Retinal pigment epithelial cell (primary cell): ENCODE results near the gene ZNF284.

Experiments
- DNase-seq: peaks from one replicate; pipeline ENCODE4 v3.0.0-alpha.2; 2010; ENCODE audit warnings: low read depth
- H3K4me3 ChIP-seq: 2 replicates; pipeline ENCODE4 v1.5.1; 2011; ENCODE audit warnings: mild to moderate bottlenecking, low read length, control low read depth, moderate library complexity
- TF ChIP-seq, protein P1 (sequence below): conservative IDR thresholded peaks from 2 replicates; pipeline ENCODE4 v1.5.1; 2011; ENCODE audit warnings: low read depth, low read length, control low read depth, inconsistent platforms

The ZNF284 gene

DNA sequence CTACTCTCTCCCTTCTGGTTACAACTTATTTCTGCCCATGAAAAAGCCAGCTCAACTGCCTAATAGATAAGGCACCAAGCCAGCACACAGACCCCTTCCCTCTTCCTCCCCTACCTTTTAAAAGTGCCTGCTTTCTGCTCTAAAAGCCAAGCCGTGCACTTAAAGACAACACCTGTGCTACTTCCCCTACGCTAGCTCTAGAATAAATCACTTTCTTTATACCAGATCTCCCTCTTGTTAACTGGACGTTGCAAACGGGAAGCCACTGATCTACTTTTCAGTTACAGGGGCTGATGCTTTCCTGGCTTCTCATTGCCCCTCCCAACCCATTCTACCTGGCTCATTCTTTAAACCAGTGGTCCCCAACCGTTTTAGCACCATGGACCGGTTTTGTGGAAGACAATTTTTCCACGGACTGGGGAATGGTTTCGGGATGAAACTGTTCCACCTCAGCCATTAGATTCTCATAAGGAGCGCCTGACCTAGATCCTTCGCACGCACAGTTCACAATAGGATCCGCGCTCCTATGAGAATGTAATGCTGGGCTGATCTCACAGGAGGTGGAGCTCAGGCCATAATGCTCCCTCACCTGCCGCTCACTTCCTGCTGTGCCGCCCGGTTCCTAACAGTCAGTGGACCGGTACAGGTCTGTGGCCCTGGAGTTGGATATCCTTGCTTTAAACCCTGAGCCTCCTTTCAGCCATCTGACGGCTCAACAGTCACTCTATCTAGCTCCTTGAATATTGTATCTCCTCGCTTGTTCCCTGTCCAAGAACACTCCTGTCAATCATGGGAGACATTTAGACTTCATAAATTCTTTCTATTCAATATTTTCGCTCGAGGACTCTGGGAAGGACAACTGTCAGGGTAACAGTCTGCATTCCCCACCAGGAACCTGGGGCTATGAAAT lies 21.0 kb upstream of the ZNF284 start:
- no peak for DNase-seq
- TF ChIP-seq, protein P1, sequence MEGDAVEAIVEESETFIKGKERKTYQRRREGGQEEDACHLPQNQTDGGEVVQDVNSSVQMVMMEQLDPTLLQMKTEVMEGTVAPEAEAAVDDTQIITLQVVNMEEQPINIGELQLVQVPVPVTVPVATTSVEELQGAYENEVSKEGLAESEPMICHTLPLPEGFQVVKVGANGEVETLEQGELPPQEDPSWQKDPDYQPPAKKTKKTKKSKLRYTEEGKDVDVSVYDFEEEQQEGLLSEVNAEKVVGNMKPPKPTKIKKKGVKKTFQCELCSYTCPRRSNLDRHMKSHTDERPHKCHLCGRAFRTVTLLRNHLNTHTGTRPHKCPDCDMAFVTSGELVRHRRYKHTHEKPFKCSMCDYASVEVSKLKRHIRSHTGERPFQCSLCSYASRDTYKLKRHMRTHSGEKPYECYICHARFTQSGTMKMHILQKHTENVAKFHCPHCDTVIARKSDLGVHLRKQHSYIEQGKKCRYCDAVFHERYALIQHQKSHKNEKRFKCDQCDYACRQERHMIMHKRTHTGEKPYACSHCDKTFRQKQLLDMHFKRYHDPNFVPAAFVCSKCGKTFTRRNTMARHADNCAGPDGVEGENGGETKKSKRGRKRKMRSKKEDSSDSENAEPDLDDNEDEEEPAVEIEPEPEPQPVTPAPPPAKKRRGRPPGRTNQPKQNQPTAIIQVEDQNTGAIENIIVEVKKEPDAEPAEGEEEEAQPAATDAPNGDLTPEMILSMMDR, result no peak
- peak overlapping the region; percentile 96 for H3K4me3 ChIP-seq

DNA sequence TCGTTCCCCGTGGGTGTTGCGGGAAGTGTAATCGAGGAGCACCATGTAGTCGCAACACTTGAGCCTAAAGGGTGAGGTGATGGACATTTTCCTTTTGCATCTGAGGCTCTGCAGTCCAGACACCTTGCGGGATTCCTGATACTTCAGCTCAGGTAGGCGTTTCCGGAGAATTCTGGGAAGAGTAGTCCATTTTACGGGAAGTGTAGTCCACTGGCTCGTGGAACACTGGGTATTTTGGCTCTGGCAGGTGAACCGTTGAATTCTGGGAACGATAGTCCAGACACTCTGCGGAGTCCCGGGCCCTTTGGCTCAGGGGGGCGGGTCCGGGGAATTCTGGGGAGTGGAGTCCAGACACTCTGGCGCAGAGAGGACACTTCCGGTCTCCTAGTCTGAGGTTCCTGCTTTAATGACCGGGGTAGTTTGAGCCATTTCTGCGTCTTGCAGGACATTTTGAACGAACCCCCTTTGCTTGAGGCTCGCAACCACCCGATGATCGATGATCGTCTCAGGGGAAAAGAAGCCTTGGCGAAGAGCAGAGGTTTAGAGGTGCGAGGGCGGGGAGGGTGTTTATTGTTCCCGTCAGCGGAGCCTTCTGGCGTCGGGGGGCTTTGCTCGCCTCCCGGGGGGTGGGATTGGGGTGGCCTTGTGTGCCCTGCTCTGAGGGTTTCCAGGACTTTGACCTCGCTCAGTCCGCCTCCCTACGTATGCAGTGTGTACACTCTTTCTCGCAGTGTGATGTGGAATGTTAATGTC lies 20.1 kb upstream of the ZNF284 start, which contains the start of gene ZNF223:
Gene ZNF223 (plus strand): TSS at position 387 of the 753 bp plus-strand sequence. CDS start 3,141 bp downstream, outside the sequence.
- H3K4me3 ChIP-seq, result peak within 1 kb of the TSS; percentile 96
- peak; percentile 75 for DNase-seq

DNA sequence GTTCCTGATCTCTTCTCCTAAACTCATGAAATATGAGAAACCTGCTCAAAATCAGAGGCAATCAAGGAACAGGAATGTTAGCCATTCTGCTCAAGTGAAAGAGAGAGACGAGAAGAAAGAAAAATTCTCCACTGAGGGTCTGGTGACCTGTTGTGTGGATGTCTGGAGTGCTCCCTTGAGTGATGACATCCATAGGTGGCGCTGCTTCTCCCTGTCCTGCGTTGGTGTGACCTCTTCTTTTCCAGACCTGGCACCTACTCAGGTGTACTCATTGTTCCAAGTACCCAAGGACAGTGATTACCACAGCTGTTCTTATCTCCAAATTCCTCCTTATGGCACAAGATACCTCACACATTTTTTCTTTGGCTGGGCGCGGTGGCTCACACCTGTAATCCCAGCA lies 16.1 kb upstream of the ZNF284 start:
- DNase-seq, result no peak

More for the DNA sequence above, 20.1 kb upstream of the ZNF284 start, which contains the start of gene ZNF223:
- TF ChIP-seq, protein P1, result no peak

DNA sequence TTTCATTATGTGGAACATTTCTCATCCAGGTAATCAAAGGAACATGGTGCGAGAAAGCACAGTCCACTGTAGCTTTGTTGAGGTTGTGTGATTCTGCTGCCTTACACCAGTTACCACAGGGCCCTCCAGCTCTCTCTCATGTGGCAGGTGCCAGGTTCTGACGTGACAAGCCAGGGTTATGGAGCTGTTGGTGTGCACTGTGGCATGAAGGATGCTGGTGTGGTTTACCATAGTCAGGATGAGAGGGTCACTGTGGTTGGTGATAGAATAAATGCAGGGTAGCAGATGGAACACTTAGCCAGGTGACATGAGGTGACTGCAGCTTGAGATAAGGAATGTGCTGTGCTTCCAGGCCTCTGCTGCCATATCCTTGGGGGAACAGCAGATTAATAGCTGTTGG lies 12.7 kb upstream of the ZNF284 start:
- H3K4me3 ChIP-seq, result no peak overlapping the region
- TF ChIP-seq, protein P1, result no peak
- no peak for DNase-seq

More for the DNA sequence above, 16.1 kb upstream of the ZNF284 start:
- H3K4me3 ChIP-seq, result no peak overlapping the region
- TF ChIP-seq, protein P1, result no peak

DNA sequence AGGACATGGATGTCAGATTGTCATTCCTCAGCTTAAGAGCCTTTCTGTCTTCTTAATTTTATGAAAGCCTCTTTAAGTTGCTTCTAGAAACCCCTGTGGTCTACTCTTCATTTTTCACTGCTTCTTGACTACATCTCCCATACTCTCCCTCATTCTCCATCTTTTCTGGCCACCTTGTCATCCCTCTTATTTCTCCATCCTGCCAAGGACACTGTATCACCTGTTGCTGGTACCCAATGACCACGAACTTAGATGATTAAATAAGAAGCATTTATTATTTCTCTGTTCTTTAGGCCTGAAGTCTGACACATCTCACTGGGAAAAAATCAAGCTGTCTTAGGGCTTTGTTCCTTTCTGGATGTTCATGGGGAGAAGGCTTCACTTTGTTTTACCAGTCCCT lies 10.9 kb upstream of the ZNF284 start:
- DNase-seq, result no peak
- H3K4me3 ChIP-seq, result no peak overlapping the region
- TF ChIP-seq, protein P1, result no peak

DNA sequence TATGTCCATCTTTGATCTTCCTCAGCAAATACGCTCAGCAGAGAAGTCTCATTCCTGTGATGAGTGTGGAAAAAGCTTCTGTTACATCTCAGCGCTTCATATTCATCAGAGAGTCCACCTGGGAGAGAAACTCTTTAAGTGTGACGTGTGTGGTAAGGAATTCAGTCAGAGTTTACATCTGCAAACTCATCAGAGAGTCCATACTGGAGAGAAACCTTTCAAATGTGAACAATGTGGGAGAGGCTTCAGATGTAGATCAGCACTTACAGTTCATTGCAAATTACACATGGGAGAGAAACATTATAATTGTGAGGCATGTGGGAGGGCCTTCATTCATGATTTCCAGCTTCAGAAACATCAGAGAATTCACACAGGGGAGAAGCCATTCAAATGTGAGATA lies 5.7 kb upstream of the ZNF284 start:
- no peak for DNase-seq
- TF ChIP-seq, protein P1, result no peak
- no peak overlapping the region for H3K4me3 ChIP-seq
